IPS-15b (cell line): Measurements from ENCODE around the gene HMCN1.

Experiments
- H3K27me3 ChIP-seq: one replicate; pipeline ENCODE4 v1.6.1; 2013; ENCODE audit warnings: low read length; ENCODE audit not compliant: control insufficient read depth, insufficient read depth
- H3K36me3 ChIP-seq: one replicate; pipeline ENCODE4 v1.6.1; 2013; ENCODE audit warnings: low read length; ENCODE audit not compliant: control insufficient read depth, insufficient read depth
- H3K4me1 ChIP-seq: one replicate; pipeline ENCODE4 v1.6.1; 2013; ENCODE audit warnings: mild to moderate bottlenecking, low read length; ENCODE audit not compliant: control insufficient read depth, insufficient read depth
- H3K4me3 ChIP-seq: one replicate; pipeline ENCODE4 v1.5.1; 2013; ENCODE audit warnings: low read depth, low read length
- H3K9ac ChIP-seq: one replicate; pipeline ENCODE4 v1.6.1; 2013; ENCODE audit warnings: low read depth, mild to moderate bottlenecking, low read length
- H3K9me3 ChIP-seq: one replicate; pipeline ENCODE4 v1.6.1; 2013; ENCODE audit warnings: mild to moderate bottlenecking, low read length; ENCODE audit not compliant: control insufficient read depth, insufficient read depth

The HMCN1 gene

GRCh38 chr1:186112280-186112679 is 378.1 kb downstream of the HMCN1 start:
- H3K4me3 ChIP-seq, result no peak overlapping the region
- H3K4me1 ChIP-seq, result no peaks in the 10 kb centered on the region
- H3K27me3 ChIP-seq, result no peaks in the 10 kb centered on the region
- H3K9me3 ChIP-seq, result no peaks in the 10 kb centered on the region
- no peak overlapping the region for H3K9ac ChIP-seq
- no peaks in the 10 kb centered on the region for H3K36me3 ChIP-seq

GRCh38 chr1:186113461-186113860 is 379.3 kb downstream of the HMCN1 start:
- Histone ChIP-seq H3K9ac (no peak overlapping the region), H3K4me1 (no peaks in the 10 kb centered on the region), H3K9me3 (no peaks in the 10 kb centered on the region), H3K27me3 (no peaks in the 10 kb centered on the region), H3K4me3 (no peak overlapping the region), H3K36me3 (no peaks in the 10 kb centered on the region)

GRCh38 chr1:186118724-186119123 is 384.5 kb downstream of the HMCN1 start:
- Histone ChIP-seq H3K4me3 (no peak overlapping the region), H3K36me3 (no peaks in the 10 kb centered on the region), H3K27me3 (no peaks in the 10 kb centered on the region), H3K9ac (no peak overlapping the region), H3K4me1 (no peaks in the 10 kb centered on the region), H3K9me3 (no peaks in the 10 kb centered on the region)

GRCh38 chr1:186122837-186123236 is 388.6 kb downstream of the HMCN1 start:
- Histone ChIP-seq H3K4me1 (no peaks in the 10 kb centered on the region), H3K4me3 (no peak overlapping the region), H3K9me3 (no peaks in the 10 kb centered on the region), H3K9ac (no peak overlapping the region), H3K36me3 (no peaks in the 10 kb centered on the region), H3K27me3 (no peaks in the 10 kb centered on the region)

- Histone ChIP-seq H3K9ac (no peak overlapping the region), H3K27me3 (no peaks in the 10 kb centered on the region), H3K4me1 (no peaks in the 10 kb centered on the region), H3K36me3 (no peaks in the 10 kb centered on the region), H3K4me3 (no peak overlapping the region), H3K9me3 (no peaks in the 10 kb centered on the region)
Measured at GRCh38 chr1:186125035-186125434, 390.8 kb downstream of the HMCN1 start.

GRCh38 chr1:186125511-186125910 is 391.3 kb downstream of the HMCN1 start:
- no peaks in the 10 kb centered on the region for H3K4me1 ChIP-seq
- H3K27me3 ChIP-seq, result no peaks in the 10 kb centered on the region
- H3K9me3 ChIP-seq, result no peaks in the 10 kb centered on the region
- H3K4me3 ChIP-seq, result no peak overlapping the region
- no peak overlapping the region for H3K9ac ChIP-seq
- no peaks in the 10 kb centered on the region for H3K36me3 ChIP-seq

GRCh38 chr1:186129758-186130157 is 395.6 kb downstream of the HMCN1 start:
- no peak overlapping the region for H3K4me3 ChIP-seq
- H3K9ac ChIP-seq, result no peak overlapping the region
- no peaks in the 10 kb centered on the region for H3K9me3 ChIP-seq
- no peaks in the 10 kb centered on the region for H3K27me3 ChIP-seq
- no peaks in the 10 kb centered on the region for H3K4me1 ChIP-seq
- no peaks in the 10 kb centered on the region for H3K36me3 ChIP-seq

GRCh38 chr1:186139115-186139514 is 404.9 kb downstream of the HMCN1 start:
- no peak overlapping the region for H3K9ac ChIP-seq
- H3K36me3 ChIP-seq, result no peaks in the 10 kb centered on the region
- no peaks in the 10 kb centered on the region for H3K4me1 ChIP-seq
- H3K4me3 ChIP-seq, result no peak overlapping the region
- H3K9me3 ChIP-seq, result no peaks in the 10 kb centered on the region
- no peaks in the 10 kb centered on the region for H3K27me3 ChIP-seq

- H3K4me3 ChIP-seq, result no peak overlapping the region
- H3K4me1 ChIP-seq, result no peaks in the 10 kb centered on the region
- no peaks in the 10 kb centered on the region for H3K27me3 ChIP-seq
- H3K9ac ChIP-seq, result no peak overlapping the region
- H3K36me3 ChIP-seq, result no peaks in the 10 kb centered on the region
- H3K9me3 ChIP-seq, result no peaks in the 10 kb centered on the region
Measured at GRCh38 chr1:186139701-186140100, 405.5 kb downstream of the HMCN1 start.

GRCh38 chr1:186142159-186142558 is 408.0 kb downstream of the HMCN1 start:
- H3K36me3 ChIP-seq, result no peaks in the 10 kb centered on the region
- H3K9ac ChIP-seq, result no peak overlapping the region
- no peaks in the 10 kb centered on the region for H3K27me3 ChIP-seq
- no peaks in the 10 kb centered on the region for H3K9me3 ChIP-seq
- no peak overlapping the region for H3K4me3 ChIP-seq
- no peaks in the 10 kb centered on the region for H3K4me1 ChIP-seq

GRCh38 chr1:186142916-186143315 is 408.7 kb downstream of the HMCN1 start:
- Histone ChIP-seq H3K4me1 (no peaks in the 10 kb centered on the region), H3K9ac (no peak overlapping the region), H3K27me3 (no peaks in the 10 kb centered on the region)

GRCh38 chr1:186143481-186143880 is 409.3 kb downstream of the HMCN1 start:
- Histone ChIP-seq H3K9me3 (no peaks in the 10 kb centered on the region), H3K4me3 (no peak overlapping the region), H3K36me3 (no peaks in the 10 kb centered on the region), H3K4me1 (no peaks in the 10 kb centered on the region), H3K9ac (no peak overlapping the region), H3K27me3 (no peaks in the 10 kb centered on the region)

More at GRCh38 chr1:186142916-186143315, 408.7 kb downstream of the HMCN1 start:
- Histone ChIP-seq H3K4me3 (no peak overlapping the region), H3K9me3 (no peaks in the 10 kb centered on the region), H3K36me3 (no peaks in the 10 kb centered on the region)

GRCh38 chr1:186144505-186144904 is 410.3 kb downstream of the HMCN1 start:
- Histone ChIP-seq H3K4me3 (no peak overlapping the region), H3K4me1 (no peaks in the 10 kb centered on the region), H3K9me3 (no peaks in the 10 kb centered on the region), H3K27me3 (no peaks in the 10 kb centered on the region), H3K9ac (no peak overlapping the region), H3K36me3 (no peaks in the 10 kb centered on the region)
